Adrenal gland (tissue), 12 donors: ENCODE measurements around the gene MKNK2. TPM values are rescaled to one million over a fixed set of nuclear protein-coding genes. Genes with fewer than 3 reads are reported as not detected.

Experiments used
- DNase-seq, 7 donors: peaks; one replicate each; pipeline ENCODE4 v3.0.0-alpha.2; 2019 to 2020
- H3K27ac ChIP-seq, 5 donors: fragments of 200-600 bp; sonication (generic) in 4 of 5; 1 replicate in 3 of 5; 2 replicates in 2 of 5; pipeline versions ENCODE4 v1.5.1 to v1.8.0; 2016 to 2020; ENCODE audit warnings: mild to moderate bottlenecking in 1 of 5
- H3K27me3 ChIP-seq: fragments of 200-600 bp; 2 replicates; pipeline ENCODE4 v1.8.0; 2021
- H3K36me3 ChIP-seq, 2 donors: fragments of 200-600 bp; replicated peaks in 1 of 2; 1 replicate in 1 of 2; 2 replicates in 1 of 2; pipeline versions ENCODE4 v1.5.1 to v1.8.0; 2018 to 2022
- H3K4me1 ChIP-seq, 2 donors: fragments of 200-600 bp; replicated peaks in 1 of 2; 1 replicate in 1 of 2; 2 replicates in 1 of 2; pipeline versions ENCODE4 v1.5.1 to v1.8.0; 2018 to 2021
- H3K4me3 ChIP-seq, 4 donors: fragments of 200-600 bp; sonication (generic) in 3 of 4; one replicate each; pipeline ENCODE4 v1.5.1; 2016 to 2018
- H3K9me3 ChIP-seq, 3 donors: fragments of 200-600 bp; sonication (generic) in 1 of 3; replicated peaks in 1 of 3; 1 replicate in 2 of 3; 2 replicates in 1 of 3; pipeline versions ENCODE4 v1.5.1 to v1.8.0; 2016 to 2021
- CTCF ChIP-seq, 6 experiments: fragments of 450-650 bp in 4 of 6; fragments of 200-600 bp in 2 of 6; sonication (generic) in 1 of 6; IDR thresholded peaks; 1 replicate in 5 of 6; 2 replicates in 1 of 6; pipeline versions ENCODE4 v1.5.1 to v1.8.0; 2016 to 2021; ENCODE audit warnings: antibody characterized with exemption in 6 of 6, mild to moderate bottlenecking in 2 of 6, moderate library complexity in 1 of 6
- POLR2A ChIP-seq, 2 donors: fragments of 450-650 bp; IDR thresholded peaks; one replicate each; pipeline ENCODE4 v1.6.1; 2017; ENCODE audit warnings: antibody characterized with exemption in 2 of 2, mild to moderate bottlenecking in 2 of 2, moderate library complexity in 1 of 2
- WGBS, 4 donors: extraction: QIAGEN DNeasy Blood & Tissue Kit in 2 of 4; methylation state at CpG; one replicate each; pipeline versions ENCODE4 v1.1.5 to v1.1.7; 2013 to 2017; 5-methylcytosine and 5-hydroxymethylcytosine counted together
- intact Hi-C, 2 donors: fragments of 100-400 bp; cut with DNase I; formaldehyde crosslinking; loops; one replicate each; pipeline versions ENCODE4 v1.14.1 to v1.15.0; 2022 to 2023
- polyA plus RNA-seq, 3 donors: library from polyadenylated mRNA; stranded (reverse); fragments of 200-250 nt in 2 of 3; fragments of 350-450 nt in 1 of 3; fragmentation: Illumina TruSeq in 1 of 3; extraction: RNeasy Lipid Tissue Mini Kit (QIAGEN cat#74804) in 1 of 3; gene quantifications; one replicate each; pipeline ENCODE4 v1.2.3, GENCODE V29; 2013 to 2014
- total RNA-seq, 9 donors: library from RNA; depleted of rRNA in 4 of 9; stranded (reverse); fragments of >200 nt in 4 of 9; fragments of 120-200 nt in 1 of 9; fragmentation: NEBNext Ultra II Directional in 1 of 9; extraction: Animal tissue kit (Norgen Biotek cat#: 25700) in 1 of 9; gene quantifications; one replicate each; pipeline versions ENCODE4 v1.1.0 to v1.2.4, GENCODE V29; 2013 to 2023
- donor health status: healthy with polysubstance abuse.
- donor health status: Bipolar disorder and iron deficiency.
- donor health status: DM: yes; HTN: yes; CAD: no.
- donor health status: DM: no; HTN: no; CAD: no.
- donor health status: DM: no; HTN: no; CAD: no.
- donor health status: DM: yes; HTN: yes; CAD: no.

MKNK2 gene
- total and polyA plus RNA-seq, 12 donors, result 25.5 to 440 (median 164) TPM

- DNase-seq, result peak; percentile 82 to 95 (median 88)
- TF ChIP-seq POLR2A (IDR thresholded peaks at IDR 0.05), result no peak
- TF ChIP-seq CTCF (IDR thresholded peaks at IDR 0.05), result no peak
- no peak overlapping the region for H3K4me3 ChIP-seq
- H3K27ac ChIP-seq, result peak overlapping the region in 2 of 5 donors; percentile 47 to 58
- WGBS, 4 donors, result 54 to 65% (median 62%) methylated on average over 11 to 23 of the region's 23 CpGs
- intact Hi-C loops, result no loop called here
- H3K9me3 ChIP-seq, result no peaks in the 10 kb centered on the region
- peaks cover 7 to 13% of the 10 kb centered on the region in 2 donors for H3K4me1 ChIP-seq
- H3K27me3 ChIP-seq, result no peaks in the 10 kb centered on the region
- H3K36me3 ChIP-seq, result no peaks in the 10 kb centered on the region
Measured at GRCh38 chr19:2016041-2016807, 34.8 kb downstream of the MKNK2 start.

GRCh38 chr19:2015608-2015950 lies 35.5 kb downstream of the MKNK2 start, which contains the start of gene BTBD2:
BTBD2 (minus strand) TSS chr19:2015714; CDS start chr19:2015703, 11 bp downstream.
- no peak for TF ChIP-seq CTCF (IDR thresholded peaks at IDR 0.05)
- no peak for TF ChIP-seq POLR2A (IDR thresholded peaks at IDR 0.05)
- 0 to 2% methylated on average over 18 to 20 of the region's 20 CpGs; no CpG with 5 or more reads in 2 of the 4 donors for WGBS, 4 donors
- peak; percentile 64 to 85 (median 74) for DNase-seq
- peaks cover 7 to 13% of the 10 kb centered on the region in 2 donors for H3K4me1 ChIP-seq
- H3K36me3 ChIP-seq, result no peaks in the 10 kb centered on the region
- H3K4me3 ChIP-seq, result peak within 1 kb of the TSS in 3 of 4 donors; percentile 22 to 77 (median 49)
- no peaks in the 10 kb centered on the region for H3K9me3 ChIP-seq
- intact Hi-C loops, result no loop called here
- peak within 1 kb of the TSS in 3 of 5 donors; percentile 47 to 66 (median 57) for H3K27ac ChIP-seq
- H3K27me3 ChIP-seq, result no peaks in the 10 kb centered on the region

GRCh38 chr19:2014731-2015607 lies 36.1 kb downstream of the MKNK2 start:
- no peak for TF ChIP-seq CTCF (IDR thresholded peaks at IDR 0.05)
- no peak for TF ChIP-seq POLR2A (IDR thresholded peaks at IDR 0.05)
- DNase-seq, result peak in 2 of 7 donors; percentile 50 to 55
- H3K27ac ChIP-seq, result peak overlapping the region in 2 of 5 donors; percentile 57 to 66
- intact Hi-C loops, result loop anchor here in 1 of 2 donors (5.0 kb wide), 1 partner anchor 57 kb away; no protein-coding TSS in a partner anchor
- H3K27me3 ChIP-seq, result no peaks in the 10 kb centered on the region
- no peaks in the 10 kb centered on the region for H3K9me3 ChIP-seq
- H3K36me3 ChIP-seq, result no peaks in the 10 kb centered on the region
- WGBS, 4 donors, result 9 to 36% (median 31%) methylated on average over 12 to 74 of the region's 74 CpGs
- H3K4me3 ChIP-seq, result peak overlapping the region in 3 of 4 donors; percentile 22 to 77 (median 49)
- peaks cover 7 to 13% of the 10 kb centered on the region in 2 donors for H3K4me1 ChIP-seq

- peak overlapping the region in 1 of 4 donors; percentile 77 for H3K4me3 ChIP-seq
- no peaks in the 10 kb centered on the region for H3K27me3 ChIP-seq
- no peak overlapping the region for H3K27ac ChIP-seq
- no peaks in the 10 kb centered on the region for H3K9me3 ChIP-seq
- no peak for DNase-seq
- WGBS, 4 donors, result 60 to 70% (median 67%) methylated on average over 3 to 5 of the region's 5 CpGs
- H3K36me3 ChIP-seq, result no peaks in the 10 kb centered on the region
- TF ChIP-seq CTCF (IDR thresholded peaks at IDR 0.05) (no peak), POLR2A (IDR thresholded peaks at IDR 0.05) (no peak)
- intact Hi-C loops, result loop anchor here in 1 of 2 donors (5.0 kb wide), 1 partner anchor 58 kb away; no protein-coding TSS in a partner anchor
- peaks cover 7 to 13% of the 10 kb centered on the region in 2 donors for H3K4me1 ChIP-seq
Measured at GRCh38 chr19:2014131-2014571, 36.9 kb downstream of the MKNK2 start.
